HG03575 (cell line): Measurements from ENCODE around the gene CMTM4.
"Not testable (repeated sequence)": the region's sequence is repeated elsewhere in the genome, so short reads cannot be mapped to it uniquely, and the experiment has no call there.

Source experiments
- ATAC-seq: cut with Tn5 transposase; IDR thresholded peaks from one replicate; pipeline ENCODE4 v1.9.1; 2021; ENCODE audit not compliant: unreplicated experiment, insufficient number of reproducible peaks, low FRiP score; ENCODE audit errors: extremely low read depth

CMTM4 gene

GRCh38 chr16:66585481-66586239 is 110.9 kb downstream of the CMTM4 start:
- no peak for ATAC-seq

GRCh38 chr16:66581246-66581952 is 115.1 kb downstream of the CMTM4 start:
- ATAC-seq: no peak

DNA sequence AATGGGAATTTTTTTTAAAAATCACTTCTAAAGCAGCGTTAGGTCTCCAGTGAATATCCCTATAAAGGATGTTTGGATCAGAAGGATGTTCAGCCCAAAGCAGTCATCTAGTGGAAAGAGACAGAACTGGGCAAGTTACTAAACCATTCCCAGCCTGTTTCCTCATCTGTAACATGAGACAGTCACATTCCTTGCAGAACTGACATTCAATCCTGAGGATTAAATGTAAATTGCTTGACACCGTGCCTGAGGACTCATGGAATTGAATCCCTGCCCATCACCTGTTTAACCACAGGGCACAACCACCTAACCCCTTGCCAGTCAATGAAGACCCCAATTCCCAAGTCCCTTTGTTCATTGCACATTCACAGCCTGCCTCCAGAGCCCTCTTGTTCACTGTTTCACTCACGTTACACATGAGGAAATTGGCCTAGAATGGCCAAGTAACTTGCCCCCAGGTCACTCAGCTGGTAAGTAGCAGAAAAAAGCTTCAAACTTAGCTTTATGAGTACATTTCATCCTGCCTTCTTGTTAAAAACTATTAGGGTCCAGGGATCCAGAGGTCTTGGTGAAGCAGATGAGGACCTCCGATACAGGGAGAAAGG is 115.8 kb downstream of the CMTM4 start:
- no peak for ATAC-seq

GRCh38 chr16:66578651-66579531 is 117.7 kb downstream of the CMTM4 start, which contains the start of gene CMTM2:
Gene CMTM2 (plus strand): TSS chr16:66579463. CDS start chr16:66579608, 145 bp downstream.
- ATAC-seq: no peak

- ATAC-seq: no peak
Observed at GRCh38 chr16:66576296-66576695, 120.2 kb downstream of the CMTM4 start.

GRCh38 chr16:66575060-66575459 is 121.5 kb downstream of the CMTM4 start:
- ATAC-seq: no peak

- ATAC-seq: no peak
Observed at GRCh38 chr16:66574531-66574930, 122.0 kb downstream of the CMTM4 start.

- ATAC-seq: no peak
Observed at GRCh38 chr16:66574081-66574480, 122.5 kb downstream of the CMTM4 start.

DNA sequence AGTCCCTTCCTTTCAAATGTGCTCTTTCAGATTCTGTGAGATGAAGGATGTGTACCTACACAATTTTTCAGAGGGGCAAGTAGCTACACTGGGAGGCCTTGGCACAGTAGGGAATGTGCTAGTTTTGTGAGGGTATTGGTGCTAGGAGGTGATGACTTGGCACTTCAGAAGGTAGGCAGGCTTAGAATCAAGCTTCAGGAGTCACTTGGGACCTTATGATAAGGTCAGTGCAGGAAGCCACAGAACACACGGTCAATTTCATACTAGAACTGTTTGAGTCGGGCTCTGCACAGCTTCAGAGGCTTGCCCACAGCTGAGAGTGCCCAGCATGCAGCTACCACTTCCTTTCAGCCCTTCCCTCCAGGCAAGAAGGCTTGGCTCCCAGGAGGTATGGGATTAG is 124.2 kb downstream of the CMTM4 start:
- ATAC-seq: no peak

- no peak for ATAC-seq
Observed at GRCh38 chr16:66569827-66570405, 126.6 kb downstream of the CMTM4 start.

DNA sequence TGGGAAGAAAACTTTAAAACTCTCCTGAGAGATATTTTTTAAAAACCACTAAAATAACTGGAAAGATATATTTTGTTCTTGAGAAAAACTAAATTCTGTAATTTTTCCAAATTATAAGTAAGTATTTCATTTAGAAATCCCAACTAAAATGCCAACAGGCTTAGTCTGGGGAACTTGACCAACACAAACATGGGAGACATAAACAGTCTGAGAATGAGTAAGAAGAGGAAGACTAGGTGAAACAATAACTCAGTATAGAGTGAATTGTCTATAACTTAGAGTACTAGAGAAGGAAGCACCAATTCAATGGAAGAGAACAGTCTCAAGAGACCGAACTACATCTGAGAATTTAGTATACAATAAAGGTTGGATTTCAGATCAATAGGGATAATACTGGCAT is 127.4 kb downstream of the CMTM4 start:
- ATAC-seq: no peak

GRCh38 chr16:66568355-66568754 is 128.2 kb downstream of the CMTM4 start:
- ATAC-seq: no peak

DNA sequence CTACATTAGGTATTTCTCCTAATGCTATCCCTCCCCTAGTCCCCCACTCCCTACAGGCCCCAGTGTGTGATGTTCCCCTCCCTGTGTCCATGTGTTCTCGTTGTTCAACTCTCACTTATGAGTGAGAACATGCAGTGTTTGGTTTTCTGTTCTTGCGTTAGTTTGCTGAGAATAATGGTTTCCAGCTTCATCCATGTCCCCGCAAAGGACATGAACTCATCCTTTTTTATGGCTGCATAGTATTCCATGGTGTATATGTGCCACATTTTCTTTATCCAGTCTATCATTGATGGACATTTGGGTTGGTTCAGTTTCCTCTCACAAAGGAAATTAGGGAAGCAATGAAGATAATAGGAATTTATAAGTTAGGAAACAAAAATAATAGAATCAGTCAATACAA is 129.3 kb downstream of the CMTM4 start:
- ATAC-seq: not testable (repeated sequence)

DNA sequence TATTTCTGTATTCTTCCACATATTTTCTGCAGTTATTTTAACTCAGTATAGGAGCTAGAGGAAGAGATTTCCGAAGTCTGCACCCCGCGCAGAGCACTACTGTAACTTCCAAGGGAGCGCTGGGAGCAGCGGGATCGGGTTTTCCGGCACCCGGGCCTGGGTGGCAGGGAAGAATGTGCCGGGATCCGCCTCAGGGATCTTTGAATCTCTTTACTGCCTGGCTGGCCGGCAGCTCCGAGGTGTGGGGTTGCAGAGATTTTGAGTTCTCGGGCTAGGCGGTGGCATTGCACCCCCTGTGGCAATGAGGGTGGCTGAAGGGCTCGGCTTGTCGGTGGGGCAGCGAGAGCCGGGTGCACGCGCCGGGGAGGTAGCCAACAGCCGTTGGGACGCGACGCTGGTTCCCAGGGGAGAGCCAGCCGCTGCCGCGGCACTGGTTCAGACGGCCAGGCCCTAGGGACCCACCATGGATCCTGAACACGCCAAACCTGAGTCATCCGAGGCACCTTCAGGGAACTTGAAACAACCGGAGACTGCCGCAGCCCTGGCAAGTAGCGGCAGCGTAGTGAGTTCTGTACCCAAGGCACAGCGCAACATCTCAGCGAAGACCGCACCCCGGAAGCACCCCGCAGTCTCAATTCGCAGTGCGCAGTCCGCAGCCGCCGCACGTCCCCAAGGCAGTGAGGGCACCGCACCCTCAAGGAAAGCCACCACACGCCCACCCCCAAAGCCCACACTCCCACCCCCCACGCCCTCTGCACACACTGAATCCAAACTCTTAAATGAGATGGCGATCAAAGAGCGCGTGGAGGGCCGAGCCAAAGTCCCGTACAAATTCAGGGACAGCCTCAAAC is 130.3 kb downstream of the CMTM4 start, which contains the start of gene CMTM1:
CMTM1 (plus strand) TSS at position 389 of the 851 bp plus-strand sequence; CDS start at position 464, 75 bp downstream.
- no peak for ATAC-seq
